Ishikawa (cell line): ENCODE data around the gene SLIT3.

Source experiments
- CEBPB ChIP-seq: IDR thresholded peaks from 2 replicates; pipeline ENCODE4 v1.6.1; 2012
- CREB1 ChIP-seq: IDR thresholded peaks from 2 replicates; pipeline ENCODE4 v1.6.1; 2012; ENCODE audit warnings: low read depth
- EGR1 ChIP-seq: IDR thresholded peaks from 2 replicates; pipeline ENCODE4 v1.6.1; 2012
- EP300 ChIP-seq: IDR thresholded peaks from 2 replicates; pipeline ENCODE4 v1.6.1; 2012; ENCODE audit warnings: borderline replicate concordance
- FOXM1 ChIP-seq: IDR thresholded peaks from 2 replicates; pipeline ENCODE4 v1.6.1; 2012; ENCODE audit warnings: low read depth, borderline replicate concordance
- MAX ChIP-seq: IDR thresholded peaks from 2 replicates; pipeline ENCODE4 v1.6.1; 2012
- NFIC ChIP-seq: IDR thresholded peaks from 2 replicates; pipeline ENCODE4 v1.6.1; 2012
- RAD21 ChIP-seq: IDR thresholded peaks from 2 replicates; pipeline ENCODE4 v1.6.1; 2012; ENCODE audit warnings: low read depth
- REST ChIP-seq: IDR thresholded peaks from 2 replicates; pipeline ENCODE4 v1.6.1; 2012; ENCODE audit warnings: low read depth, mild to moderate bottlenecking
- TAF1 ChIP-seq: IDR thresholded peaks from 2 replicates; pipeline ENCODE4 v1.6.1; 2012; ENCODE audit warnings: low read depth, mild to moderate bottlenecking
- TCF12 ChIP-seq: IDR thresholded peaks from 2 replicates; pipeline ENCODE4 v1.6.1; 2012; ENCODE audit warnings: low read depth
- TEAD4 ChIP-seq: IDR thresholded peaks from 2 replicates; pipeline ENCODE4 v1.6.1; 2012
- USF1 ChIP-seq: IDR thresholded peaks from 2 replicates; pipeline ENCODE4 v1.6.1; 2012
- YY1 ChIP-seq: IDR thresholded peaks from 2 replicates; pipeline ENCODE4 v1.6.1; 2012; ENCODE audit warnings: low read depth
- ZBTB7A ChIP-seq: IDR thresholded peaks from 2 replicates; pipeline ENCODE4 v1.6.1; 2012; ENCODE audit warnings: low read depth

SLIT3 gene

GRCh38 chr5:168972731-168973130 lies 328.2 kb downstream of the SLIT3 start:
- TF ChIP-seq EGR1 (no peak), YY1 (no peak), TAF1 (no peak), EP300 (no peak), NFIC (no peak), CEBPB (no peak), REST (no peak), ZBTB7A (no peak), CREB1 (no peak), RAD21 (no peak), TCF12 (no peak), MAX (no peak), TEAD4 (no peak), FOXM1 (no peak), USF1 (no peak)

- TF ChIP-seq REST (no peak), TCF12 (no peak), FOXM1 (no peak), CREB1 (no peak), TEAD4 (no peak)
Measured at GRCh38 chr5:168971100-168971499, 329.8 kb downstream of the SLIT3 start.

GRCh38 chr5:168969326-168969886 lies 331.5 kb downstream of the SLIT3 start:
- TF ChIP-seq ZBTB7A (no peak), NFIC (no peak)

- TF ChIP-seq FOXM1 (no peak), REST (no peak), ZBTB7A (no peak), TEAD4 (peak; percentile 2; the same call in 1 of the 2 replicates), TAF1 (no peak), TCF12 (0 out of 2 replicates have a peak, but pooled peaks have one; percentile 45), MAX (no peak), RAD21 (no peak), EGR1 (no peak), EP300 (peak; percentile 51; the same call in 1 of the 2 replicates), CEBPB (no peak), CREB1 (no peak), YY1 (no peak), USF1 (no peak), NFIC (peak; percentile 60)
Measured at GRCh38 chr5:168967882-168968620, 332.9 kb downstream of the SLIT3 start.
